ENCODE measurements around the gene NTSR1. TPM values are rescaled to one million over a fixed set of nuclear protein-coding genes. Genes with fewer than 3 reads are reported as not detected.

Gene NTSR1
- polyA plus RNA-seq, 3 donors: 0.35 to 2.5 (median 0.40) TPM

- H3K36me3 ChIP-seq (replicated peaks in 1 of 2; ENCODE audit: control insufficient read depth in 1 of 2, insufficient read depth in 2 of 2, low read length in 2 of 2): no peaks in the 10 kb centered on the region
- WGBS (ENCODE audit: insufficient coverage): 98% methylated on average over 14 of the region's 16 CpGs
- H3K27ac ChIP-seq (ENCODE audit: low read depth in 1 of 2, low read length in 2 of 2): no peak overlapping the region
- no peak overlapping the region for H3K4me3 Mint-ChIP-seq
- no peak overlapping the region for H3K9ac ChIP-seq (ENCODE audit: insufficient read depth, low read length, poor library complexity, severe bottlenecking)
- TF ChIP-seq, protein P1, sequence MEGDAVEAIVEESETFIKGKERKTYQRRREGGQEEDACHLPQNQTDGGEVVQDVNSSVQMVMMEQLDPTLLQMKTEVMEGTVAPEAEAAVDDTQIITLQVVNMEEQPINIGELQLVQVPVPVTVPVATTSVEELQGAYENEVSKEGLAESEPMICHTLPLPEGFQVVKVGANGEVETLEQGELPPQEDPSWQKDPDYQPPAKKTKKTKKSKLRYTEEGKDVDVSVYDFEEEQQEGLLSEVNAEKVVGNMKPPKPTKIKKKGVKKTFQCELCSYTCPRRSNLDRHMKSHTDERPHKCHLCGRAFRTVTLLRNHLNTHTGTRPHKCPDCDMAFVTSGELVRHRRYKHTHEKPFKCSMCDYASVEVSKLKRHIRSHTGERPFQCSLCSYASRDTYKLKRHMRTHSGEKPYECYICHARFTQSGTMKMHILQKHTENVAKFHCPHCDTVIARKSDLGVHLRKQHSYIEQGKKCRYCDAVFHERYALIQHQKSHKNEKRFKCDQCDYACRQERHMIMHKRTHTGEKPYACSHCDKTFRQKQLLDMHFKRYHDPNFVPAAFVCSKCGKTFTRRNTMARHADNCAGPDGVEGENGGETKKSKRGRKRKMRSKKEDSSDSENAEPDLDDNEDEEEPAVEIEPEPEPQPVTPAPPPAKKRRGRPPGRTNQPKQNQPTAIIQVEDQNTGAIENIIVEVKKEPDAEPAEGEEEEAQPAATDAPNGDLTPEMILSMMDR (IDR thresholded peaks at IDR 0.05): no peak
- intact Hi-C loops (cut with micrococcal nuclease): loop anchor here in 1 of 2 donors (5.0 kb wide), 1 partner anchor 38 kb away; no protein-coding TSS in a partner anchor
- no peak overlapping the region for H3K4me2 ChIP-seq (replicated peaks; ENCODE audit: extremely low read depth, low read length, poor library complexity, severe bottlenecking)
- H3K27me3 Mint-ChIP-seq (ENCODE audit: low read depth in 3 of 3): peaks cover 20 to 41% (median 39%) of the 10 kb centered on the region in 3 donors
- H3K79me2 ChIP-seq (ENCODE audit: insufficient read depth, low read length): peaks cover 9% of the 10 kb centered on the region
- peak overlapping the region in 1 of 7 donors; percentile 25 for H3K27ac Mint-ChIP-seq
- H3K9me3 Mint-ChIP-seq: peaks cover 0 to 3% (median 0%) of the 10 kb centered on the region in 7 donors
- DNase-seq: no peak
- H3K36me3 Mint-ChIP-seq: peaks cover 0 to 8% of the 10 kb centered on the region in 2 donors
- H2AFZ ChIP-seq (ENCODE audit: insufficient read depth, low read depth, low read length, poor library complexity, severe bottlenecking): no peak overlapping the region
- peaks cover 55% of the 10 kb centered on the region for H3K4me1 Mint-ChIP-seq
- no peaks in the 10 kb centered on the region for H4K20me1 ChIP-seq (ENCODE audit: insufficient read depth, low read length)
- H3K4me1 ChIP-seq (ENCODE audit: control insufficient read depth in 1 of 2, insufficient read depth in 2 of 2, low read length in 2 of 2): peaks cover 49 to 68% of the 10 kb centered on the region in 2 donors
- no peaks in the 10 kb centered on the region for H3K9me3 ChIP-seq (replicated peaks in 1 of 2; ENCODE audit: control insufficient read depth in 1 of 2, insufficient read depth in 1 of 2, low read length in 2 of 2)
- H3K4me3 ChIP-seq (replicated peaks in 1 of 3; ENCODE audit: low read depth in 2 of 3, low read length in 3 of 3): no peak overlapping the region
- H3K27me3 ChIP-seq (ENCODE audit: control insufficient read depth in 2 of 2, insufficient read depth in 2 of 2, low read length in 2 of 2): peaks cover 0 to 23% of the 10 kb centered on the region in 2 donors
These were observed 3.0 kb upstream of the NTSR1 start for GRCh38 chr20:62705627-62706026.

GRCh38 chr20:62706344-62706743 lies 2.3 kb upstream of the NTSR1 start:
- Histone ChIP-seq H3K4me1 (ENCODE audit: control insufficient read depth in 1 of 2, insufficient read depth in 2 of 2, low read length in 2 of 2) (peaks cover 56 to 75% of the 10 kb centered on the region in 2 donors), H3K4me2 (replicated peaks; ENCODE audit: extremely low read depth, low read length, poor library complexity, severe bottlenecking) (no peak overlapping the region), H2AFZ (ENCODE audit: insufficient read depth, low read depth, low read length, poor library complexity, severe bottlenecking) (no peak overlapping the region), H3K36me3 (replicated peaks in 1 of 2; ENCODE audit: control insufficient read depth in 1 of 2, insufficient read depth in 2 of 2, low read length in 2 of 2) (no peaks in the 10 kb centered on the region), H3K9ac (ENCODE audit: insufficient read depth, low read length, poor library complexity, severe bottlenecking) (no peak overlapping the region), H3K79me2 (ENCODE audit: insufficient read depth, low read length) (peaks cover 12% of the 10 kb centered on the region), H3K27ac (ENCODE audit: low read depth in 1 of 2, low read length in 2 of 2) (no peak overlapping the region), H3K4me3 (replicated peaks in 1 of 3; ENCODE audit: low read depth in 2 of 3, low read length in 3 of 3) (no peak overlapping the region), H4K20me1 (ENCODE audit: insufficient read depth, low read length) (no peaks in the 10 kb centered on the region), H3K9me3 (replicated peaks in 1 of 2; ENCODE audit: control insufficient read depth in 1 of 2, insufficient read depth in 1 of 2, low read length in 2 of 2) (no peaks in the 10 kb centered on the region), H3K27me3 (ENCODE audit: control insufficient read depth in 2 of 2, insufficient read depth in 2 of 2, low read length in 2 of 2) (peaks cover 0 to 24% of the 10 kb centered on the region in 2 donors)
- no peak for DNase-seq
- no peak overlapping the region for H3K4me3 Mint-ChIP-seq
- peaks cover 0 to 8% of the 10 kb centered on the region in 2 donors for H3K36me3 Mint-ChIP-seq
- H3K9me3 Mint-ChIP-seq: peaks cover 0 to 3% (median 0%) of the 10 kb centered on the region in 7 donors
- TF ChIP-seq, protein P1 (IDR thresholded peaks at IDR 0.05): no peak
- H3K27me3 Mint-ChIP-seq (ENCODE audit: low read depth in 3 of 3): peaks cover 22 to 46% (median 42%) of the 10 kb centered on the region in 3 donors
- no peak overlapping the region for H3K27ac Mint-ChIP-seq
- 80% methylated on average over 11 of the region's 12 CpGs for WGBS (ENCODE audit: insufficient coverage)
- intact Hi-C loops (cut with micrococcal nuclease): loop anchor here in 1 of 2 donors (5.0 kb wide), 1 partner anchor 39 kb away; no protein-coding TSS in a partner anchor
- peaks cover 61% of the 10 kb centered on the region for H3K4me1 Mint-ChIP-seq
